Kidney tubule cell (primary cell): ENCODE measurements around the gene IL1R1.

Experiments used
- DNase-seq: peaks from one replicate; pipeline ENCODE4 v3.0.0-alpha.2; 2018; ENCODE audit warnings: low spot score

IL1R1 gene

GRCh38 chr2:102176172-102176571 is 33.6 kb downstream of the IL1R1 start:
- DNase-seq = no peak

GRCh38 chr2:102177814-102178478 is 35.4 kb downstream of the IL1R1 start:
- DNase-seq = no peak

GRCh38 chr2:102179061-102179460 is 36.5 kb downstream of the IL1R1 start:
- no peak for DNase-seq

- DNase-seq = no peak
These were observed 37.5 kb downstream of the IL1R1 start for GRCh38 chr2:102179788-102180686.

- DNase-seq = no peak
These were observed 38.1 kb downstream of the IL1R1 start for GRCh38 chr2:102180687-102180999.

- no peak for DNase-seq
These were observed 38.8 kb downstream of the IL1R1 start for GRCh38 chr2:102181376-102181775.

- no peak for DNase-seq
These were observed 39.5 kb downstream of the IL1R1 start for GRCh38 chr2:102181919-102182635.

- DNase-seq = no peak
These were observed 41.5 kb downstream of the IL1R1 start for GRCh38 chr2:102184018-102184417.

- DNase-seq = no peak
These were observed 42.0 kb downstream of the IL1R1 start for GRCh38 chr2:102184568-102184967.

- peak; percentile 21 for DNase-seq
These were observed 42.8 kb downstream of the IL1R1 start for GRCh38 chr2:102185347-102185746.

- DNase-seq = peak; percentile 86
These were observed 44.4 kb downstream of the IL1R1 start, which contains the start of gene IL1RL2 for GRCh38 chr2:102186791-102187495. IL1RL2 (plus strand) TSS chr2:102187023; CDS start chr2:102187868, 845 bp downstream.

GRCh38 chr2:102187496-102188150 is 45.1 kb downstream of the IL1R1 start:
- DNase-seq = peak; percentile 63

- DNase-seq = peak; percentile 79
These were observed 48.0 kb downstream of the IL1R1 start for GRCh38 chr2:102190430-102191107.

GRCh38 chr2:102191501-102191900 is 49.0 kb downstream of the IL1R1 start:
- DNase-seq = peak; percentile 65

- DNase-seq = peak; percentile 68
These were observed 50.5 kb downstream of the IL1R1 start for GRCh38 chr2:102193074-102193473.

GRCh38 chr2:102194609-102195268 is 52.2 kb downstream of the IL1R1 start:
- DNase-seq = no peak

- DNase-seq = peak; percentile 7
These were observed 55.0 kb downstream of the IL1R1 start for GRCh38 chr2:102197389-102198137.

GRCh38 chr2:102200539-102200938 is 58.0 kb downstream of the IL1R1 start:
- no peak for DNase-seq

GRCh38 chr2:102204638-102205037 is 62.1 kb downstream of the IL1R1 start:
- no peak for DNase-seq
